GM19043 (cell line): ENCODE results near the gene XPNPEP3.
"Not testable (repeated sequence)": the region's sequence is repeated elsewhere in the genome, so short reads cannot be mapped to it uniquely, and the experiment has no call there.

Source experiments
- ATAC-seq: cut with Tn5 transposase; IDR thresholded peaks from one replicate; pipeline ENCODE4 v1.9.1; 2021; ENCODE audit warnings: low read depth; ENCODE audit not compliant: unreplicated experiment

Gene XPNPEP3

GRCh38 chr22:40856513-40857308, at the start of gene XPNPEP3, which contains the start of gene ST13:
TSS of gene XPNPEP3 (plus strand) at chr22:40857148. CDS start at chr22:40857182, 34 bp downstream.
TSS of gene ST13 (minus strand) at chr22:40856639. CDS start at chr22:40856540, 99 bp downstream.
- ATAC-seq, result peak; percentile 82

GRCh38 chr22:40808018-40808841, 48.7 kb upstream of the XPNPEP3 start:
- ATAC-seq, result no peak

- no peak for ATAC-seq
Observed at GRCh38 chr22:40813912-40814315, 43.0 kb upstream of the XPNPEP3 start.

GRCh38 chr22:40817737-40818136, 39.2 kb upstream of the XPNPEP3 start:
- ATAC-seq, result no peak

GRCh38 chr22:40818192-40818746, 38.7 kb upstream of the XPNPEP3 start:
- no peak for ATAC-seq

- ATAC-seq, result peak; percentile 68
Observed at GRCh38 chr22:40818747-40819598, 38.0 kb upstream of the XPNPEP3 start, which contains the start of gene SLC25A17. TSS of gene SLC25A17 (minus strand) at chr22:40819346. CDS start at chr22:40819248, 98 bp downstream.

- no peak for ATAC-seq
Observed at GRCh38 chr22:40819599-40820140, 37.3 kb upstream of the XPNPEP3 start.

- ATAC-seq, result no peak
Observed at GRCh38 chr22:40823426-40823825, 33.5 kb upstream of the XPNPEP3 start.

GRCh38 chr22:40826292-40826691, 30.7 kb upstream of the XPNPEP3 start:
- not testable (repeated sequence) for ATAC-seq

GRCh38 chr22:40826984-40827741, 29.8 kb upstream of the XPNPEP3 start:
- no peak for ATAC-seq

GRCh38 chr22:40829131-40829530, 27.8 kb upstream of the XPNPEP3 start:
- no peak for ATAC-seq

- no peak for ATAC-seq
Observed at GRCh38 chr22:40834619-40835018, 22.3 kb upstream of the XPNPEP3 start.

- ATAC-seq, result no peak
Observed at GRCh38 chr22:40838486-40838885, 18.5 kb upstream of the XPNPEP3 start.

- no peak for ATAC-seq
Observed at GRCh38 chr22:40844951-40845350, 12.0 kb upstream of the XPNPEP3 start.

- ATAC-seq, result not testable (repeated sequence)
Observed at GRCh38 chr22:40845816-40846215, 11.1 kb upstream of the XPNPEP3 start.

GRCh38 chr22:40853333-40853732, 3.6 kb upstream of the XPNPEP3 start:
- no peak for ATAC-seq

- ATAC-seq, result no peak
Observed at GRCh38 chr22:40853961-40854360, 3.0 kb upstream of the XPNPEP3 start.

- ATAC-seq, result no peak
Observed at GRCh38 chr22:40855071-40855978, 1.6 kb upstream of the XPNPEP3 start.
